Ascending aorta (tissue), 2 donors: ENCODE results near the gene SYPL1. TPM values are rescaled to one million over a fixed set of nuclear protein-coding genes. Genes with fewer than 3 reads are reported as not detected.

Experiments
- DNase-seq, 2 donors: peaks; one replicate each; pipeline ENCODE4 v3.0.0-alpha.2; 2019; ENCODE audit warnings: low spot score in 2 of 2
- H3K27ac ChIP-seq, 2 donors: fragments of 200-600 bp; sonication (generic); one replicate each; pipeline ENCODE4 v1.5.1; 2016 to 2017; ENCODE audit warnings: mild to moderate bottlenecking in 1 of 2
- H3K27me3 ChIP-seq: fragments of 200-600 bp; sonication (generic); one replicate; pipeline ENCODE4 v1.5.1; 2017
- H3K36me3 ChIP-seq, 2 donors: fragments of 200-600 bp; sonication (generic); one replicate each; pipeline ENCODE4 v1.5.1; 2016
- H3K4me1 ChIP-seq, 2 donors: fragments of 200-600 bp; sonication (generic); one replicate each; pipeline ENCODE4 v1.5.1; 2016 to 2017; ENCODE audit warnings: mild to moderate bottlenecking in 1 of 2
- H3K4me3 ChIP-seq, 2 donors: fragments of 200-600 bp; sonication (generic); one replicate each; pipeline ENCODE4 v1.5.1; 2016 to 2017; ENCODE audit warnings: mild to moderate bottlenecking in 1 of 2
- H3K9me3 ChIP-seq, 2 donors: fragments of 200-600 bp; sonication (generic); one replicate each; pipeline ENCODE4 v1.5.1; 2016
- intact Hi-C: fragments of 100-400 bp; cut with DNase I; formaldehyde crosslinking; loops from one replicate; pipeline ENCODE4 v1.15.1; 2023
- total RNA-seq: library from RNA; depleted of rRNA; stranded (reverse); fragments of >200 nt; gene quantifications from one replicate; pipeline ENCODE4 v1.1.0, GENCODE V29; 2016
- TF ChIP-seq, protein P1 (sequence below), 3 experiments: fragments of 200-600 bp in 2 of 3; fragments of 450-650 bp in 1 of 3; sonication (generic) in 2 of 3; IDR thresholded peaks; one replicate each; pipeline ENCODE4 v1.5.1; 2016 to 2019; ENCODE audit warnings: antibody characterized with exemption in 3 of 3, mild to moderate bottlenecking in 1 of 3, moderate library complexity in 1 of 3

SYPL1 gene
- total RNA-seq, 1 donor from 2014 or later: 17.5 TPM

DNA sequence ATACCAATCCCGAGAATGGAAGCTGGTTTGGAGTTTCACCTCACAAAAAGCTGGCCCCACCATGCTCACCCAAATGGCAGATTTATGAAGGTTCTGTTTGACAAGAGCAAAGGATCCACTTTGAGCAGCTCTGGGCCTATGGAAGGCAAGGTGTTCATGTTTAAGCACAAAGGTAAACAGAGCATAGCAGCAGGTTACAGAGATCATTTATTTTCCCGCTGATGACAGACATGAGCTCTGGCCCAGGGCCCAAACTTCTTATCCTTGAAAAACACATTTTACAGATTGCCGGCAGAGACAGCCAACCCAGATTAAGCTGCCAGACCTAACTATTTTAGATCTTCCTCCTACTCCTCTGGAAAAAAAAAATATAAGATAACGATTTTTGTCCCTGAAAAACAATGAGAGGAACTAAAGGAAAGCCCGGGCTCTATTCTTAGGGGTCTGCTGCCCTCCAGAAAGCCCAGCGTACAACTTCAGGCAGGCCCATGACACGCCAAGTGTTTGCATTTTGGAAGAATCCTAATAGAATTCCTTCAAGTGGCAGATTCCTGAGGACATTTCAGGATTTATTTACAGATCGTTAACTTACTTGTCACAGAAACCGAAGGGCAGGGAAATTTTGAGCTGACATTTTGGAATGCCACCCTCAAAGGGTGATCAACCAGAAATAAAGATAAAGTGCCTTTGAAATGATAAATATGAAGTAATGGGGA lies 40.0 kb downstream of the SYPL1 start:
- DNase-seq: no peak
- H3K27me3 ChIP-seq: no peaks in the 10 kb centered on the region
- H3K36me3 ChIP-seq: no peaks in the 10 kb centered on the region
- no peaks in the 10 kb centered on the region for H3K9me3 ChIP-seq
- intact Hi-C loops: no loop called here
- H3K4me1 ChIP-seq: no peaks in the 10 kb centered on the region
- H3K27ac ChIP-seq: peak overlapping the region in 1 of 2 donors; percentile 26
- TF ChIP-seq, protein P1, sequence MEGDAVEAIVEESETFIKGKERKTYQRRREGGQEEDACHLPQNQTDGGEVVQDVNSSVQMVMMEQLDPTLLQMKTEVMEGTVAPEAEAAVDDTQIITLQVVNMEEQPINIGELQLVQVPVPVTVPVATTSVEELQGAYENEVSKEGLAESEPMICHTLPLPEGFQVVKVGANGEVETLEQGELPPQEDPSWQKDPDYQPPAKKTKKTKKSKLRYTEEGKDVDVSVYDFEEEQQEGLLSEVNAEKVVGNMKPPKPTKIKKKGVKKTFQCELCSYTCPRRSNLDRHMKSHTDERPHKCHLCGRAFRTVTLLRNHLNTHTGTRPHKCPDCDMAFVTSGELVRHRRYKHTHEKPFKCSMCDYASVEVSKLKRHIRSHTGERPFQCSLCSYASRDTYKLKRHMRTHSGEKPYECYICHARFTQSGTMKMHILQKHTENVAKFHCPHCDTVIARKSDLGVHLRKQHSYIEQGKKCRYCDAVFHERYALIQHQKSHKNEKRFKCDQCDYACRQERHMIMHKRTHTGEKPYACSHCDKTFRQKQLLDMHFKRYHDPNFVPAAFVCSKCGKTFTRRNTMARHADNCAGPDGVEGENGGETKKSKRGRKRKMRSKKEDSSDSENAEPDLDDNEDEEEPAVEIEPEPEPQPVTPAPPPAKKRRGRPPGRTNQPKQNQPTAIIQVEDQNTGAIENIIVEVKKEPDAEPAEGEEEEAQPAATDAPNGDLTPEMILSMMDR (IDR thresholded peaks at IDR 0.05): no peak
- no peak overlapping the region for H3K4me3 ChIP-seq

DNA sequence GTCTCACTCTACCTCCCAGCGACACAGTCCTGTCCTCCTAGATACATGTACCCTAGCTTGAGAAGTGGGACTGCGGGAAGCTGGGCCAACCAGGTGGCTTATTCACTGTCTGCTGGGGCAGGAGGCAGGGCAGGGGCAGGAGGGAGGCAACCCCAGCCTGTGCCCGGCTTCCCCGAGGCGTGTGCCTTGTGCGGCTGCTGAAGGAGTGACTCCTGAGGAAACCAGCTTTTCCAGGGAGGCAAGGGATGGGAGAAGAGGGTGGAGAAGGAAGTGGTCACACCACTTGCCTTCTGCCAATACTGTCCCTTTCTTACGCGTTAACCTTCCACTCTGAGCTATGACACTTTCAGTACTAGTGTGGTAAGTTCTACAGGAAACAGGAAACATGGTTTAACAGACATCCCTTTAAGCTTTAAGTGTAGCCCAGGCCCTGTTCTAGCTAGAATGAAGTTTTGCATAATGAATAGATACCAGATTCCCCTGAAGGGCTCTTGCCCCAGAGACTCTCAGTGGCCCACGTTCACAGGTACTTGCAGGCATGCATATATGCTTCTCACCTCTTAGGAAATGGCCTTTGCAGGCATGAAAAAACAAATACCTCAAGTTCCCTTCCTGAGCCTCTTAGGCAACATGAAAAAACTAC lies 40.6 kb downstream of the SYPL1 start:
- Histone ChIP-seq H3K9me3 (no peaks in the 10 kb centered on the region), H3K27me3 (no peaks in the 10 kb centered on the region), H3K4me3 (no peak overlapping the region), H3K27ac (peak overlapping the region in 1 of 2 donors; percentile 26), H3K36me3 (no peaks in the 10 kb centered on the region), H3K4me1 (no peaks in the 10 kb centered on the region)
- no peak for DNase-seq
- TF ChIP-seq, protein P1 (IDR thresholded peaks at IDR 0.05): no peak
- intact Hi-C loops: no loop called here

DNA sequence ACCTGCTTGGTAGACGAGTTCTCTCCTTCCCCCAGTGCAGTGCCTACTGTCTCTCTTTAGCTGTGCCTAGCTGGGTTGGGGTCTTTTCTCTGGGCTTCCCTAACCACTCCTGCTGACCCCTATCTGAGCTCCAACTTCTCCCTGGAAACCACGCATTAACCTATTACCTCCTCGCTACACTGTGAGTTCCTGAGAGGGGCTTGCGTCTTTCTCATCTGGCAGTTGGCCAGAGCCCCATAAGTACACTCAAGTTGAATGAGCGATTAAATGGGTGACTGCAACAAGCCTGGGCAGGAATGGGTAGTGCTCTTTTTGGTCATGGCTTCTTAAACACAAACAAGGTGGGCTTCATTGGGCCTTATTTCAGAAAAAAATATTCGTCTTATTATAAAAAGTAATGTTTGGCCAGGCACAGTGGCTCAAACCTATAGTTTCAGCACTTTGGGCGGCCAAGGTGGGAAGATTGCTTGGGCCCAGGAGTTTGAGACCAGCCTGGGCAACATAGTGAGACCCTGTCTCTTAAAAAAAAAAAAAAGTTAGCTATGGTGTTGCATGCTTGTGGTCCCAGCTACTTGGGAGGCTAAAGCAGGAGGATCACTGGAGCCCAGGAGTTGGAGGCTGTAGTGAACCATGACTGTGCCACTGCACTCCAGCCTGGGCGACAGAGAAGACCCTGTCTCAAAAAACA lies 41.4 kb downstream of the SYPL1 start:
- Histone ChIP-seq H3K4me1 (peaks cover 0 to 1% of the 10 kb centered on the region in 2 donors), H3K27me3 (no peaks in the 10 kb centered on the region), H3K9me3 (no peaks in the 10 kb centered on the region), H3K4me3 (no peak overlapping the region), H3K36me3 (no peaks in the 10 kb centered on the region), H3K27ac (no peak overlapping the region)
- intact Hi-C loops: no loop called here
- no peak for DNase-seq
- TF ChIP-seq, protein P1 (IDR thresholded peaks at IDR 0.05): no peak

DNA sequence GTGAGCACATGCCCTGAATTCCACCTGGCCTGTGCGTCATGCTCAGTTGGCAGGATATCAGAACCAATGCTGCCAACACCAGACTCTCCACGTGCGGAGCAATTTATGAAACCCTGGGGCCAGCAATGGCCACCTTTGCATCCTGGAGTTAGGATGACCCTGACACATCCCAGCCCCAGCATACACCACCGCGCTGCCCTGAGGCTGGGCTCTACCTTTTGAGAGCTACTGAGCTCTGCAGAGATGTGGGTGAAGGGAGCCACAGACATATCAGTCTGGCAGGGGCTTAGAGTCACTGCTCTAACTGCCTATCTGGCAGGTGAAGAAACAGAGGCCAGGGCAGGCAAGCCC lies 41.9 kb downstream of the SYPL1 start:
- Histone ChIP-seq H3K36me3 (no peaks in the 10 kb centered on the region), H3K4me3 (no peak overlapping the region), H3K27ac (no peak overlapping the region), H3K27me3 (no peaks in the 10 kb centered on the region), H3K9me3 (no peaks in the 10 kb centered on the region), H3K4me1 (peaks cover 0 to 5% of the 10 kb centered on the region in 2 donors)
- intact Hi-C loops: no loop called here
- no peak for DNase-seq
- TF ChIP-seq, protein P1 (IDR thresholded peaks at IDR 0.05): no peak

DNA sequence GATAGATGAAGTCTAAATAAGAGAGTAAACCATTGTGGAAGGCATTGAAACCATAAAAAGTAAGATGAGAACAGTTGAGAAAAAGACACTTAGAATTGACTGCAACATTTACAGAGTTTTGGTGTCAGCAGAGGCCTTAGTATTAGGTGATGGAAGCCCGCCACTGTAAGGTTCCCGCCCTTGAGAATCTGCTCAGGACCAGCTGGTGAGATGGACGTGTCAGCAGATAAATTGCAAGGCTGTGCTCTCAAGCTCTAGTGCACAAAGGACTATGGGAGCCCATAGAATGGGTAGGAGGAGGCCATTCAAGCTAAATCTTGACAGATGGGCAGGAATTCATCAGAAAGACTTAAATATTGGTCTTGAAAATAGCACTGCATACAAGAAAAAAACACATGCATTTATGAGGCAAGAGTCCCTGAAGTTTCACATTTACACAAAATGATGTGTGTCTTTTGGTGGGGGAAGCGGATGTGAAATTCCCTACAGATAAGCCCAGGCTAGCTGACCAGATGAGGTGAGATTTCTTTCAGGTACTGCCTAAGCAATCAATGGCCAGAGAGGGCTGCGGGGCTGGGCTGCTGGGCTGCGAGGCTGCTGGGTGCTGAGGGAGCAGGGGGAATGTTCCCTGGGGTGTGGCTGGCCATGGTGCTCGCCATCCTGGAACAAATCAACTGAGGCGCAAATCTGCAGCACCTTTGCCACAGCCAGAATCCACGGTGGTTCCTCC lies 42.5 kb downstream of the SYPL1 start:
- Histone ChIP-seq H3K36me3 (no peaks in the 10 kb centered on the region), H3K9me3 (no peaks in the 10 kb centered on the region), H3K4me1 (peaks cover 2 to 6% of the 10 kb centered on the region in 2 donors), H3K27me3 (no peaks in the 10 kb centered on the region), H3K27ac (no peak overlapping the region), H3K4me3 (no peak overlapping the region)
- intact Hi-C loops: loop anchor here (10.0 kb wide), 1 partner anchor 215 kb away; the partner anchor contains the start of gene NAMPT
- DNase-seq: no peak
- TF ChIP-seq, protein P1 (IDR thresholded peaks at IDR 0.05): no peak
